Lower leg skin (tissue), 4 donors: ENCODE data around the gene SGIP1. TPM values are rescaled to one million over a fixed set of nuclear protein-coding genes. Genes with fewer than 3 reads are reported as not detected.
"Not testable (repeated sequence)": the region's sequence is repeated elsewhere in the genome, so short reads cannot be mapped to it uniquely, and the experiment has no call there.

Experiments used
- DNase-seq, 2 donors: peaks; one replicate each; pipeline ENCODE4 v3.0.0-alpha.2; 2019; ENCODE audit warnings: low spot score in 2 of 2
- H3K4me3 ChIP-seq: fragments of 200-600 bp; sonication (generic); 2 replicates; pipeline ENCODE4 v1.5.1; 2017; ENCODE audit warnings: mild to moderate bottlenecking, low read depth; ENCODE audit not compliant: poor library complexity, severe bottlenecking
- CTCF ChIP-seq, 3 donors: fragments of 450-650 bp; IDR thresholded peaks; one replicate each; pipeline ENCODE4 v1.5.1; 2016; ENCODE audit warnings: antibody characterized with exemption in 3 of 3, mild to moderate bottlenecking in 3 of 3, moderate library complexity in 2 of 3
- POLR2A ChIP-seq, 2 donors: fragments of 450-650 bp; IDR thresholded peaks; one replicate each; pipeline ENCODE4 v1.6.1; 2016 to 2017; ENCODE audit warnings: antibody characterized with exemption in 2 of 2, mild to moderate bottlenecking in 1 of 2, moderate library complexity in 1 of 2
- WGBS, 2 donors: methylation state at CpG; one replicate each; pipeline ENCODE4 v1.1.5; 2018; 5-methylcytosine and 5-hydroxymethylcytosine counted together
- intact Hi-C: fragments of 100-400 bp; cut with DNase I; formaldehyde crosslinking; loops from one replicate; pipeline ENCODE4 v1.15.0; 2023; ENCODE audit warnings: low total_unique reads
- total RNA-seq, 4 donors: library from RNA; depleted of rRNA; stranded (reverse); fragments of >200 nt; gene quantifications; one replicate each; pipeline ENCODE4 v1.1.0, GENCODE V29; 2016

The SGIP1 gene
- total RNA-seq, 4 donors from 2014 or later = 0.39 to 7.0 (median 2.4) TPM

DNA sequence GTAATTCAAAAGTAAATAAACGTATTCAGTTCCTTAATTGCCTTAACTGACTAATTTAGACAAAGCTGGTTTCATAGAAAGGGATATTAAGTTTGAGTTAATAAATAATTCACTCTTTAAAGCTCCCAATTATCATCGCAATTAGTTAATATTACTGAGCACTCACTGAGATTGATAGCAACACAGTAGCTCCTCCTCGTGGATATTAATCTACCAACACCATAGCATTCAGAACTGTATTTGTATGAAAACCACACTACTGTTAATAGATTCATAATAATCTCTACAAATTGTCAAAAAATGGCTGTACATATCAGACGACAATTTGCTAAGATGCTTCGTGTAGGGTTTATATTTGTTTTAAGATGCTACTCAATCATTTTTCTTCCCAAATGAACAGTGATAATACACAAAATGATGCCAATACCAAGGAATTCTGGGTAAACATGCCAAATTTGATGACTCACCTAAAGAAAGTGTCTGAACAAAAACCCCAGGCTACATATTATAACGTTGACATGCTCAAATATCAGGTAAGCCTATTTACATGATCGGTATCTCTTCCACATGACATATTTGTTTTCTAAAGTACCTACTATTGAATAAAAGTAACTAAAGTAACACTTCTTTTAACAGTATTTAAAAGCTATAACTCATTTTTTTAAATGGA lies 199.5 kb downstream of the SGIP1 start:
- TF ChIP-seq CTCF (IDR thresholded peaks at IDR 0.05) (no peak), POLR2A (IDR thresholded peaks at IDR 0.05) (no peak)
- intact Hi-C loops = no loop called here
- no peak for DNase-seq
- no peak overlapping the region for H3K4me3 ChIP-seq
- WGBS, 2 donors = 50 to 56% methylated on average over 7 of the region's 7 CpGs

DNA sequence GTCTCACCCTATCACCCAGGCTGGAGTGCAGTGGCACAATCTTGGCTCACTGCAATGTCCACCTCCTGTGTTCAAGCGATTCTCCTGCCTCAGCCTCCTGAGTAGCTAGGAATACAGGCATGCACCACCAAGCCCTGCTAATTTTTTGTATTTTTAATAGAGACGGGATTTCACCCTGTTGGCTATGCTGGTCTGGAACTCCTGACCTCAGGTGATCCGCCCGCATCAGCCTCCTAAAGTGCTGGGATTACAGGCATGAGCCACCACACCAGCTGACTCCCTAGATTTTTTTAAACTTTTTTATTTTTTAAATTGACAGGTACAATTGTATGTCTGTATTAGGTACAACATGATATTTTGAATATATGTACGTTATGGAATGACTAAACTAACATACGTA lies 200.6 kb downstream of the SGIP1 start:
- DNase-seq, intact Hi-C loops, H3K4me3 ChIP-seq: not testable (repeated sequence)
- WGBS, 2 donors = 74 to 76% methylated on average over 6 of the region's 6 CpGs

DNA sequence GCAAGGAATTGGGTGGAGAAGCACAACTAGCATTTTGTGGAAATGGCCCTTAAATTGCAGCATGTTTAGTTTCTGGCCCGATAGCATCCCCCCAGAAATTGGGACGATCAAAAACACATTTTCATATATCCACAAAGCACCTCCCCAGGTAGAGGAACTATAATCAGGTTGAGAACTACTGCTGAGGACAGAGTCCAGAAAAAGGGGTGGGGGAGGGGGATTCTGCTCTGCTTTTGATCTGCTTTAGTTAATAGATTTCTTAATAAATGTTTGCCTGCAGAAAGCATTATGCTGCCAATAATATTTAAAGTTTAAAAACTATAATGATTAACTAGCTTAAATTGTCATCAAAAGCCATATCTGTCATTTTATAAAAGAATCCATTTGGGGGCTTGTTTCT lies 203.9 kb downstream of the SGIP1 start:
- H3K4me3 ChIP-seq = no peak overlapping the region
- 81 to 91% methylated on average over 2 of the region's 2 CpGs for WGBS, 2 donors
- TF ChIP-seq POLR2A (IDR thresholded peaks at IDR 0.05) = no peak
- TF ChIP-seq CTCF (IDR thresholded peaks at IDR 0.05) = no peak
- intact Hi-C loops = no loop called here
- DNase-seq = no peak

DNA sequence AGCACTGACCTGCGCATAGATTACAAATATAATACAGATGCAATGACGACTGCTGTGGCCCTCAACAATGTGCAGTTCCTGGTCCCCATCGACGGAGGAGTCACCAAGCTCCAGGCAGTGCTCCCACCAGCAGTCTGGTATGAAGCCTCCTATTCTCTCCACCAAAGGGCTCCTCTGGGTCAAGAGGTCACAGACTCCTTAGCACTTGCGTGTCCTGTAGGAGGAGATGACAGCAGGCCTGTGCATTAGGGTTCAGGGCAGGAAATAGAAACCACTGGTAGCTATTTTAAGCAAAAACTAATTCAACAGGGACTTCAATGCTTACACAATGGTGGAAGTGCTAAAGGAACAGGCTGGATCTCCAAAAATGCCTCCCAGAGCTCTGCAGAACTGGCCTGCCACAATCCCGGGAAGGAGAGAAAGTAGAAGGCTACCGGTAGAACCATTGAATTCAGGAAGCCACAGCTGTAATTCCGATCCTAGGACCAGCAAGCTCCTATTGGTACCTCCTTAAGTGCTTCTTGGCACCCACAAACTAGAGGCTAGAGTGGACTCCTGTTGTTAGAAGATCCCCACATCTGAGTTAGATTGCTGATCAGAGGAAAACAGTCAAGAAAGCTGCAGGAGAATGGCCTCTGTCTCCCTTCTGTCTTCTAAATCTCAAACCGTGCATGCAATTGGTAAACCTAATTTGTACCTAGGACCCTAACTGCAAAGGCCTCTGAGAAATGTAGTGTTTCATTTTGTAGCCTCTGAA lies 205.6 kb downstream of the SGIP1 start:
- WGBS, 2 donors = 80 to 86% methylated on average over 9 of the region's 9 CpGs
- intact Hi-C loops = no loop called here
- no peak overlapping the region for H3K4me3 ChIP-seq
- no peak for DNase-seq
- TF ChIP-seq CTCF (IDR thresholded peaks at IDR 0.05) (no peak), POLR2A (IDR thresholded peaks at IDR 0.05) (no peak)

DNA sequence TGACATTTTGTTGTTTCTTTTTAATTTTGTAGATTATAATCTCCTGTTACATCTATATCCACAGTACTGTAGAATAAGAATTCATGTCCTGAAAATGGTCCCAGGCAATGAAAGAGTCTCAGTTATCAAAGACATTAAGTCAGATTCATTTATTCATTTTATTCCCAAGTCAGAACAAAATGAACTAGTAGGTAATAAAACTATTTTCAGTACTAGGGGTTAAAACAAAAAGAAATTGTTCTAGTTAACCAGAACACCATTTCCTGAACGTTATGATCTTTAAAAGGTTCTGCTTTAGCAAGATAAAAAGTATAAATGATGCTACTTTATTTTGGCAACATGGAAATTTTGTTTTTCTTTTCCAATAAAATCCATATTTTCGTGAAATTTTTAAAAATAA lies 211.5 kb downstream of the SGIP1 start:
- no peak for DNase-seq
- intact Hi-C loops = no loop called here
- TF ChIP-seq CTCF (IDR thresholded peaks at IDR 0.05) (no peak), POLR2A (IDR thresholded peaks at IDR 0.05) (no peak)
- 69 to 79% methylated on average over 2 of the region's 2 CpGs for WGBS, 2 donors
- no peak overlapping the region for H3K4me3 ChIP-seq

DNA sequence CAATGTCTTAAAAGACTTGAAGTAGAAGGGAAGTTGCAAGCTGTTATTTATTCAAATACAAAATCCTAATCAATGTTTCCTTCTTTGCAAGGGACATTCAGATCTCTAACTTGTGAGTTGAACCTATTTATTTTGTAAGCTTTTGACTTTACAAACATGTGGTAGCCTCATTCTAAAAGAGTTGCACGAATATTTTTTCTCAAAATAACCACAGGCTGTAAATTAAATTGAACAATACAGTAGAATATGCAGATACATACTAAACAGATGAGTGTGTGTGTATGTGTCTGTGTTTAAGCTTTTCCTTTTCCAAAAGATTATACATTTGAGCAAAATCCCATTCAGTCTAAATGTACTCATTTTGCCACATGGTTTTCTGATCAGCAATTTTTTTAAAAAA lies 213.5 kb downstream of the SGIP1 start:
- DNase-seq = no peak
- intact Hi-C loops = no loop called here
- 11 to 19% methylated on average over 1 of the region's 1 CpG for WGBS, 2 donors
- no peak for TF ChIP-seq CTCF (IDR thresholded peaks at IDR 0.05)
- TF ChIP-seq POLR2A (IDR thresholded peaks at IDR 0.05) = no peak
- no peak overlapping the region for H3K4me3 ChIP-seq
